Upper lobe of left lung (tissue), 6 donors: ENCODE data around the gene CTBP2. TPM values are rescaled to one million over a fixed set of nuclear protein-coding genes. Genes with fewer than 3 reads are reported as not detected.

ENCODE experiments used
- ATAC-seq, 2 donors: fragments of 200-7000 bp; cut with Tn5 transposase; one replicate each; pipeline ENCODE4 v1.9.1; 2022; ENCODE audit warnings: mild to moderate bottlenecking in 2 of 2, moderate library complexity in 2 of 2; ENCODE audit not compliant: low FRiP score in 2 of 2
- DNase-seq, 2 donors: peaks; one replicate each; pipeline ENCODE4 v3.0.0-alpha.2; 2019 to 2020
- H3K27ac ChIP-seq, 4 donors: fragments of 200-600 bp; sonication (generic); one replicate each; pipeline ENCODE4 v1.5.1; 2016 to 2019
- H3K27me3 ChIP-seq, 4 donors: fragments of 200-600 bp; sonication (generic); one replicate each; pipeline ENCODE4 v1.5.1; 2017 to 2019
- H3K36me3 ChIP-seq, 4 donors: fragments of 200-600 bp; sonication (generic); one replicate each; pipeline ENCODE4 v1.5.1; 2016 to 2019
- H3K4me1 ChIP-seq, 4 donors: fragments of 200-600 bp; sonication (generic); one replicate each; pipeline ENCODE4 v1.5.1; 2018 to 2019
- H3K4me3 ChIP-seq, 4 donors: fragments of 200-600 bp; sonication (generic); one replicate each; pipeline ENCODE4 v1.5.1; 2017 to 2019; ENCODE audit warnings: mild to moderate bottlenecking in 2 of 4, moderate library complexity in 1 of 4
- H3K9me3 ChIP-seq, 4 donors: fragments of 200-600 bp; sonication (generic); one replicate each; pipeline ENCODE4 v1.5.1; 2018 to 2019
- EP300 ChIP-seq, 4 donors: sonication (generic); formaldehyde crosslinking; IDR thresholded peaks; one replicate each; pipeline ENCODE4 v1.5.1; 2017; ENCODE audit warnings: antibody characterized with exemption in 4 of 4, control low read depth in 2 of 4
- POLR2A ChIP-seq, 4 donors: fragments of 450-650 bp; IDR thresholded peaks; one replicate each; pipeline ENCODE4 v1.5.1; 2016 to 2017; ENCODE audit warnings: antibody characterized with exemption in 4 of 4, mild to moderate bottlenecking in 2 of 4
- POLR2AphosphoS5 ChIP-seq, 2 donors: sonication (generic); formaldehyde crosslinking; IDR thresholded peaks; one replicate each; pipeline ENCODE4 v1.5.1; 2017; ENCODE audit warnings: antibody characterized with exemption in 2 of 2
- WGBS, 2 donors: methylation state at CpG; one replicate each; pipeline ENCODE4 v1.1.5; 2017 to 2018; 5-methylcytosine and 5-hydroxymethylcytosine counted together
- total RNA-seq, 6 donors: library from RNA; depleted of rRNA in 4 of 6; stranded (reverse); fragments of >200 nt in 4 of 6; gene quantifications; one replicate each; pipeline versions ENCODE4 v1.1.0 to v1.2.1, GENCODE V29; 2016 to 2021
- TF ChIP-seq, protein P1 (sequence below), 6 experiments: fragments of 450-650 bp in 4 of 6; fragments of 200-600 bp in 2 of 6; sonication (generic) in 2 of 6; IDR thresholded peaks; one replicate each; pipeline ENCODE4 v1.5.1; 2016 to 2019; ENCODE audit warnings: antibody characterized with exemption in 6 of 6
- donor health status: DM: no; HTN: no; CAD: no; lungs with moderate emphysema.
- donor health status: DM: no; HTN: yes; CAD: no; lungs with severe emphysema.

Gene CTBP2
- total RNA-seq, 6 donors from 2014 or later = 47.1 to 82.5 (median 59.7) TPM

- no peak overlapping the region for H3K4me3 ChIP-seq
Measured at GRCh38 chr10:124942317-124943169, 217.8 kb downstream of the CTBP2 start.

DNA sequence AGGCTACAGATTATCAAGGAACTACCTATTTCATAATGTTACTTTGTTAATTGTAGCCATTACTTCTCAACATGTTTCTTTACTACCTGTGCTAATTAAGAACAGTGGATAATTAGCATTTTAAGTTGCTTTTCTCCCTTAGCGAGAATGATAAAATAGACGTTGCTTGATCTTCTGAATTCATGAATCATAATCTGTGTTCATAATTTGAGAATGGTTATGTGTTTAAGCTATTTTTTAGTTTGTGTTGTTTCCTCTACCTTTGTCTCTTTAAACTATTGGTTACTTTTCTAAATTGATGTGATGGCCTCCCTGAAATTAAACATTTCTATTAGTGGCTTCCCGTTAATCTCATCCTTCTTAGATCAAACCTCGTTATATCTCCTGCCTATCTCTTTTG is 218.5 kb downstream of the CTBP2 start, which contains the start of gene ZRANB1:
ZRANB1 (plus strand) TSS at position 301 of the 400 bp plus-strand sequence. CDS start 371 bp downstream, outside the sequence.
- Histone ChIP-seq H3K4me3 (no peak within 1 kb of the TSS), H3K36me3 (no peaks in the 10 kb centered on the region), H3K27me3 (no peaks in the 10 kb centered on the region), H3K9me3 (no peaks in the 10 kb centered on the region), H3K4me1 (peaks cover 31 to 50% (median 33%) of the 10 kb centered on the region in 4 donors), H3K27ac (peak within 1 kb of the TSS in 2 of 4 donors; percentile 3 to 6)
- WGBS, 2 donors = 87 to 93% methylated on average over 4 of the region's 4 CpGs
- no peak for DNase-seq
- no peak for TF ChIP-seq POLR2AphosphoS5 (IDR thresholded peaks at IDR 0.05)
- TF ChIP-seq, protein P1, sequence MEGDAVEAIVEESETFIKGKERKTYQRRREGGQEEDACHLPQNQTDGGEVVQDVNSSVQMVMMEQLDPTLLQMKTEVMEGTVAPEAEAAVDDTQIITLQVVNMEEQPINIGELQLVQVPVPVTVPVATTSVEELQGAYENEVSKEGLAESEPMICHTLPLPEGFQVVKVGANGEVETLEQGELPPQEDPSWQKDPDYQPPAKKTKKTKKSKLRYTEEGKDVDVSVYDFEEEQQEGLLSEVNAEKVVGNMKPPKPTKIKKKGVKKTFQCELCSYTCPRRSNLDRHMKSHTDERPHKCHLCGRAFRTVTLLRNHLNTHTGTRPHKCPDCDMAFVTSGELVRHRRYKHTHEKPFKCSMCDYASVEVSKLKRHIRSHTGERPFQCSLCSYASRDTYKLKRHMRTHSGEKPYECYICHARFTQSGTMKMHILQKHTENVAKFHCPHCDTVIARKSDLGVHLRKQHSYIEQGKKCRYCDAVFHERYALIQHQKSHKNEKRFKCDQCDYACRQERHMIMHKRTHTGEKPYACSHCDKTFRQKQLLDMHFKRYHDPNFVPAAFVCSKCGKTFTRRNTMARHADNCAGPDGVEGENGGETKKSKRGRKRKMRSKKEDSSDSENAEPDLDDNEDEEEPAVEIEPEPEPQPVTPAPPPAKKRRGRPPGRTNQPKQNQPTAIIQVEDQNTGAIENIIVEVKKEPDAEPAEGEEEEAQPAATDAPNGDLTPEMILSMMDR (IDR thresholded peaks at IDR 0.05) = no peak
- ATAC-seq = no peak

More at GRCh38 chr10:124942317-124943169, 217.8 kb downstream of the CTBP2 start:
- no peaks in the 10 kb centered on the region for H3K27me3 ChIP-seq
- peak overlapping the region in 2 of 4 donors; percentile 3 to 6 for H3K27ac ChIP-seq
- 52 to 60% methylated on average over 11 of the region's 11 CpGs for WGBS, 2 donors
- H3K9me3 ChIP-seq = no peaks in the 10 kb centered on the region
- peaks cover 31 to 53% (median 36%) of the 10 kb centered on the region in 4 donors for H3K4me1 ChIP-seq
- ATAC-seq = no peak
- no peaks in the 10 kb centered on the region for H3K36me3 ChIP-seq
- DNase-seq = no peak
- TF ChIP-seq EP300 (IDR thresholded peaks at IDR 0.05) = no peak
- no peak for TF ChIP-seq POLR2AphosphoS5 (IDR thresholded peaks at IDR 0.05)
- TF ChIP-seq POLR2A (IDR thresholded peaks at IDR 0.05) = no peak
- TF ChIP-seq, protein P1 (IDR thresholded peaks at IDR 0.05) = no peak

DNA sequence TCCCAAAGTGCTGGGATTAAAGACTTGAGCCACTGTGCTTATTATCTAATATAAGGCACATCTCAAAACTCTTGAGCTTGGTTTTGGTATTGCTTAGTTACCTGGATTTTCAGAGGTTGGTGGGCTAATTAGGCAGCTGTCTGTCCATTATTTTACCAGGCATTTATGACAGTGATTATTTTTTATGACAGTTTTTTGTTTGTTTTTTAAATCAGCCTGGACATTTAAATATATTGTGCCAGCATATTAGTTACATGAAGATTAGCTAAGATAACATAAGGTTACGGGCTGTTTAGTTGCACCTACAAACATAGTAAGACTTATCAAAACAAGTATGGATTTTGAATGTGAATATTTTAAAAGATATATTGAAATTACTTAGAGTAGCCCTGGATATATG is 221.1 kb downstream of the CTBP2 start:
- H3K36me3 ChIP-seq = no peaks in the 10 kb centered on the region
- H3K27ac ChIP-seq = no peak overlapping the region
- no peaks in the 10 kb centered on the region for H3K27me3 ChIP-seq
- no peak for DNase-seq
- TF ChIP-seq POLR2AphosphoS5 (IDR thresholded peaks at IDR 0.05) = no peak
- no peak for TF ChIP-seq POLR2A (IDR thresholded peaks at IDR 0.05)
- TF ChIP-seq EP300 (IDR thresholded peaks at IDR 0.05) = no peak
- TF ChIP-seq, protein P1 (IDR thresholded peaks at IDR 0.05) = no peak
- ATAC-seq = no peak
- no peak overlapping the region for H3K4me3 ChIP-seq
- H3K4me1 ChIP-seq = peaks cover 23 to 42% (median 27%) of the 10 kb centered on the region in 4 donors
- WGBS, 2 donors = 86 to 95% methylated on average over 1 of the region's 1 CpG
- H3K9me3 ChIP-seq = no peaks in the 10 kb centered on the region

DNA sequence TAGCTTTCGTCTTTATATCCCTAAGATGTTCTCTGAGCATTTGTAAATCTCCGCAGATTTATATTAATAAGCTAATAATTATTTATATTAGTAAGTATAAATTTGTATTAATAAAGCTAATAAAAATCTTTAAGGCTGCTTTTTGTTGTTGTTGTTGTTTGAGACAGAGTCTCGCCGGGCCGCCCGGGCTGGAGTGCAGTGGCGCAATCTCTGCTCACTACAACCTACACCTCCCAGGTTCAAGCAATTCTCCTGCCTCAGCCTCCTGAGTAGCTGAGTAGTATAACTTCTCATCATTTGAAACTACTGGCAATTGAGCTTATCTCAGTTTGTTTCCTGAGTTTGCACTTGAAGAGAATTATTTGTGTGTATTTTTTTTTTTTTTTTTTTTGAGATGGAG is 223.6 kb downstream of the CTBP2 start:
- no peaks in the 10 kb centered on the region for H3K36me3 ChIP-seq
- peaks cover 6 to 19% (median 12%) of the 10 kb centered on the region in 4 donors for H3K4me1 ChIP-seq
- H3K9me3 ChIP-seq = no peaks in the 10 kb centered on the region
- no peak overlapping the region for H3K27ac ChIP-seq
- H3K27me3 ChIP-seq = no peaks in the 10 kb centered on the region
- DNase-seq (peak in 1 of 2 donors; percentile 70), ATAC-seq (no peak)
- TF ChIP-seq, protein P1 (IDR thresholded peaks at IDR 0.05) = no peak
- TF ChIP-seq POLR2A (IDR thresholded peaks at IDR 0.05) = no peak
- no peak for TF ChIP-seq EP300 (IDR thresholded peaks at IDR 0.05)
- no peak for TF ChIP-seq POLR2AphosphoS5 (IDR thresholded peaks at IDR 0.05)
- 83 to 87% methylated on average over 7 of the region's 7 CpGs for WGBS, 2 donors
- no peak overlapping the region for H3K4me3 ChIP-seq
